K562 (cell line): ENCODE results near the gene KTI12. TPM values are rescaled to one million over a fixed set of nuclear protein-coding genes. Genes with fewer than 3 reads are reported as not detected.
A peak's percentile ranks its signal among the peaks of the same experiment; 100 is the strongest.

ENCODE experiments used
- CC2D1A ChIP-seq: fragments of 450-650 bp; IDR thresholded peaks from 2 replicates; pipeline ENCODE4 v1.6.1; 2017; ENCODE audit warnings: mild to moderate bottlenecking
- CUX1 ChIP-seq: fragments of 200-800 bp; sonication (Bioruptor generic); IDR thresholded peaks from 2 replicates; pipeline ENCODE4 v1.6.1; 2016; ENCODE audit warnings: missing genetic modification characterization, missing compliant biosample characterization
- FIP1L1 ChIP-seq: fragments of 200-400 bp; formaldehyde crosslinking; IDR thresholded peaks from 2 replicates; pipeline ENCODE4 v1.6.1; 2018; ENCODE audit warnings: mild to moderate bottlenecking, low read depth, low read length; ENCODE audit not compliant: poor library complexity, severe bottlenecking
- IRF1 ChIP-seq: sonication (generic); formaldehyde crosslinking; IDR thresholded peaks from 2 replicates; pipeline ENCODE4 v1.8.0; 2022; ENCODE audit warnings: missing genetic modification reagents, mild to moderate bottlenecking, borderline replicate concordance
- LCOR ChIP-seq: sonication (generic); formaldehyde crosslinking; IDR thresholded peaks from 2 replicates; pipeline ENCODE4 v1.8.0; 2022; ENCODE audit warnings: mild to moderate bottlenecking, missing genetic modification reagents
- MAFG ChIP-seq: fragments of 450-650 bp; conservative IDR thresholded peaks from 2 replicates; pipeline ENCODE4 v1.6.1; 2016; ENCODE audit warnings: missing genetic modification characterization, missing compliant biosample characterization
- MCM3 ChIP-seq: fragments of 450-650 bp; IDR thresholded peaks from 2 replicates; pipeline ENCODE4 v1.6.1; 2016
- MYNN ChIP-seq, 2 experiments: sonication (generic); formaldehyde crosslinking in 1 of 2; IDR thresholded peaks; 2 replicates each; pipeline versions ENCODE4 v1.5.0 to v1.6.1; 2016 to 2020; ENCODE audit warnings: antibody characterized with exemption in 1 of 2, missing genetic modification reagents in 1 of 2
- POLR2B ChIP-seq: fragments of 450-650 bp; IDR thresholded peaks from 2 replicates; pipeline ENCODE4 v1.6.1; 2018; ENCODE audit warnings: low read depth; ENCODE audit not compliant: partially characterized antibody
- RB1 ChIP-seq: fragments of 450-650 bp; IDR thresholded peaks from 2 replicates; pipeline ENCODE4 v1.6.1; 2017; ENCODE audit warnings: low read depth, mild to moderate bottlenecking
- RFX5 ChIP-seq: IDR thresholded peaks from 2 replicates; pipeline ENCODE4 v1.6.1; 2011; ENCODE audit warnings: low read depth, mild to moderate bottlenecking, improper control_type of control experiment, low read length
- SAFB2 ChIP-seq: fragments of 200-400 bp; formaldehyde crosslinking; IDR thresholded peaks from 2 replicates; pipeline ENCODE4 v1.6.1; 2018; ENCODE audit warnings: borderline replicate concordance, low read length, low read depth, moderate library complexity; ENCODE audit not compliant: severe bottlenecking
- TAF9B ChIP-seq: fragments of 450-650 bp; IDR thresholded peaks from 2 replicates; pipeline ENCODE4 v1.6.1; 2018; ENCODE audit warnings: mild to moderate bottlenecking; ENCODE audit not compliant: partially characterized antibody
- TBP ChIP-seq: optimal IDR thresholded peaks from 2 replicates; pipeline ENCODE3; 2011; ENCODE audit warnings: low read depth, low read length, improper control_type of control experiment
- ZNF347 ChIP-seq: fragments of 450-650 bp; formaldehyde crosslinking; IDR thresholded peaks from 2 replicates; pipeline ENCODE4 v1.4.0; 2020; ENCODE audit warnings: low read depth, mild to moderate bottlenecking, moderate library complexity
- ZNF778 ChIP-seq: fragments of 450-650 bp; formaldehyde crosslinking; IDR thresholded peaks from 2 replicates; pipeline ENCODE4 v1.4.0; 2020; ENCODE audit warnings: mild to moderate bottlenecking, moderate library complexity
- polyA plus RNA-seq, 8 experiments: library from polyadenylated mRNA; depleted of rRNA in 4 of 8; stranded (reverse) in 5 of 8; unstranded in 3 of 8; fragments of >200 nt; fragmentation: Nextera tagmentation in 2 of 8; fragmentation: Illumina TruSeq in 1 of 8; extraction: Ambion mirVana in 2 of 8; extraction: Trizol in 1 of 8; gene quantifications; 2 replicates each; pipeline versions ENCODE4 v1.2.1 to v1.2.3, GENCODE V29; 2011 to 2014; ENCODE audit warnings: inconsistent platforms in 1 of 8, missing spikeins in 1 of 8
- total RNA-seq, 7 experiments: library from RNA; depleted of rRNA in 6 of 7; stranded (reverse); fragments of >200 nt in 6 of 7; fragmentation: Illumina TruSeq in 2 of 7; extraction: Trizol in 2 of 7; gene quantifications; 2 replicates each; pipeline versions ENCODE4 v1.2.1 to v1.2.3, GENCODE V29; 2011 to 2021; ENCODE audit warnings: low replicate concordance in 1 of 7
- TF ChIP-seq, protein P1 (sequence below): fragments of 250-450 bp; sonication (Bioruptor Pico); IDR thresholded peaks from 2 replicates; pipeline ENCODE4 v1.4.0; 2020; ENCODE audit warnings: mild to moderate bottlenecking
- TF ChIP-seq, protein P2 (sequence below), 2 experiments: fragments of 450-650 bp in 1 of 2; sonication (generic) in 1 of 2; formaldehyde crosslinking in 1 of 2; IDR thresholded peaks in 1 of 2; conservative IDR thresholded peaks in 1 of 2; 2 replicates each; pipeline versions ENCODE4 v1.6.1 to v1.8.1; 2016 to 2023; ENCODE audit warnings: mild to moderate bottlenecking in 2 of 2, moderate library complexity in 2 of 2, inconsistent platforms in 1 of 2, missing genetic modification reagents in 1 of 2

KTI12 gene
- total and polyA plus RNA-seq, 9 of the 15 experiments (the other 6 are each of a cell fraction or from before 2014, with no cell fraction given) = 3.1 to 22.8 (median 11.6) TPM

GRCh38 chr1:52002038-52002917, 31.3 kb downstream of the KTI12 start (continued):
- TF ChIP-seq SAFB2 (no peak), POLR2B (no peak), RB1 (peak; percentile 50; the same call in 1 of the 2 replicates), TAF9B (no peak), FIP1L1 (no peak), CC2D1A (peak; percentile 73), MAFG (tag) (no peak), IRF1 (CRISPR knock-in tag) (no peak), CUX1 (no peak), RFX5 (no peak), ZNF347 (CRISPR knock-in tag) (no peak), TBP (no peak), MCM3 (no peak), MYNN (IDR thresholded peaks at IDR 0.05) (0 out of 2 replicates have a peak, but pooled peaks have one; percentile 37), MYNN (CRISPR knock-in tag; IDR thresholded peaks at IDR 0.05) (no peak), LCOR (CRISPR knock-in tag) (0 out of 2 replicates have a peak, but pooled peaks have one; percentile 41), ZNF778 (CRISPR knock-in tag) (no peak)
- TF ChIP-seq, protein P1, sequence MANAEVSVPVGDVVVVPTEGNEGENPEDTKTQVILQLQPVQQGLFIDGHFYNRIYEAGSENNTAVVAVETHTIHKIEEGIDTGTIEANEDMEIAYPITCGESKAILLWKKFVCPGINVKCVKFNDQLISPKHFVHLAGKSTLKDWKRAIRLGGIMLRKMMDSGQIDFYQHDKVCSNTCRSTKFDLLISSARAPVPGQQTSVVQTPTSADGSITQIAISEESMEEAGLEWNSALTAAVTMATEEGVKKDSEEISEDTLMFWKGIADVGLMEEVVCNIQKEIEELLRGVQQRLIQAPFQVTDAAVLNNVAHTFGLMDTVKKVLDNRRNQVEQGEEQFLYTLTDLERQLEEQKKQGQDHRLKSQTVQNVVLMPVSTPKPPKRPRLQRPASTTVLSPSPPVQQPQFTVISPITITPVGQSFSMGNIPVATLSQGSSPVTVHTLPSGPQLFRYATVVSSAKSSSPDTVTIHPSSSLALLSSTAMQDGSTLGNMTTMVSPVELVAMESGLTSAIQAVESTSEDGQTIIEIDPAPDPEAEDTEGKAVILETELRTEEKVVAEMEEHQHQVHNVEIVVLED (CRISPR knock-in tag) = no peak
- TF ChIP-seq, protein P2, sequence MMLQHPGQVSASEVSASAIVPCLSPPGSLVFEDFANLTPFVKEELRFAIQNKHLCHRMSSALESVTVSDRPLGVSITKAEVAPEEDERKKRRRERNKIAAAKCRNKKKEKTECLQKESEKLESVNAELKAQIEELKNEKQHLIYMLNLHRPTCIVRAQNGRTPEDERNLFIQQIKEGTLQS (IDR thresholded peaks at IDR 0.05) = no peak
- TF ChIP-seq, protein P2 (CRISPR knock-in tag; conservative IDR thresholded peaks at IDR 0.05) = peak; percentile 40; the same call in 1 of the 2 replicates
